ENCODE data around the gene TRIM65.
"Not testable (repeated sequence)": the region's sequence is repeated elsewhere in the genome, so short reads cannot be mapped to it uniquely, and the experiment has no call there.

TRIM65 gene

DNA sequence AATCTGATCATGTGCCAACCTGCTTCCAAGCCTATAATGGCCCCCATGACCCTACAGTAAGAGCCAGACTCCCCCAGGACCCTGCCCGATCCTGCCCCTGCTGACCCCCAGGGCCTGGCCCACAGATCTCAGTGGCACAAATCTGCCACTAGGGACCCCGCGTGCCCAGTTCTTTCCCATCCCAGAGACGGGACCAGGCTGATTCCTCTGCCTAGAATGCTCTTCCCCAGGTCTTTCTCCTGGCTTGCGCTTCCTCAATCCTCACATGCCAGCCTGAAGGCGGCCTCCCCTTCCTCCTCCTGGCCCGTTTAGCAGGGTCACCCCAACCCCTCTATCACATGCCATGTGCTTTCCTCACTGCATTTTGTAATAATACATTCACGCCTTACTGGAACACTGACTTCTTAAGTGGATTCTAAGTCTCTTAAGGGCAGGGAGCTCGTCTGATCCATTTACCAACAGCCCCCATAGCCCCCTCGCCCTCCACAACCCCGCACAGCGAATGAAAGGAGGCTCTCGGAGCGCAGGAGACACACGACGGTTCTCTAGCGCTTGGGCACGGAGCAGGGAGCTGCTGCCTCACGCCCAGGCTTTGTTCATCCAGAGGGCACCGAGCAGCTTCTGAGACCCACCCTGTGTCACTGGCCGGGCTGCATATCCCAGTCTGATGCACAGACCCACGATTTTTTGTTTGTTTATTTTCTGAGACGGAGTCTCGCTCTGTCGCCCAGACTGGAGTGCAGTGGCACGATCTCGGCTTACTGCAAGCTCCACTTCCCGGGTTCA lies 1.2 kb downstream of the TRIM65 start:
- no peak for DNase-seq

GRCh38 chr17:75894049-75894733 lies 2.6 kb downstream of the TRIM65 start:
- no peak for DNase-seq

DNA sequence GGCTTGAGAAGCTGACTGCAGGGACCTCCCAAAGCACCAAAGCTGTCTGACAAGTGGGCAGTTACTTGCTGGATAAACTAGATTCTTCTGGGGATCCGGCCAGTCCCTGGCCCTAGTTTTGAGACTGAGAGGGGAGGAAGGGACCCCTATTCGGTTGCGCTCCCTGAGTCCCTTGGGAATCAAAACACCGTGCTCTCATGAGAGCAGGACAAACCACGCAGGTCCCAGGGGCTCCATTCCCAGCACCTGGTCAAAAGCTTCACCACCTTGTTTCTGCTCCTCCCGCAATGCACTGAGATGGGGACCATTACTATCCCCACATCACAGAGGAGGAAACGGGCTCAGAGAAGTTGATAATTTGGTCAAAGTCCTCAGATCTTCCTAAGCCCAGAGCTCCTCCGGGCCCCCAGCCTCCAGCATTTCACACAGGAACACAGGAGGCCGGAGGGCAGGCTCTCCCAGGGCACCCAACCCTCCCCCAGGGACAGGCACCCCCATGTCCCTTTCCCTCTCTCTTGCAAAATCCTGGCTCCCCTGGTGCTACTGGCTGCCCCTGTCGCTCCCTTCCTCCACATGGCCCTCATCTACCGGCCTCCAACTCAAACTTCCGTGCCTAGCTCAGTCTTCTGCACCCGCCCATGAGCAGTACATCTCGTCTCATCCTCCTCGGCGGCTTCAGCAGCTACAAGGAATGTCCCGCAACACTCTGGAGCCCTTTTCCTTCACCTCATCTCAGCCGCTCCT lies 3.3 kb downstream of the TRIM65 start:
- DNase-seq: no peak

DNA sequence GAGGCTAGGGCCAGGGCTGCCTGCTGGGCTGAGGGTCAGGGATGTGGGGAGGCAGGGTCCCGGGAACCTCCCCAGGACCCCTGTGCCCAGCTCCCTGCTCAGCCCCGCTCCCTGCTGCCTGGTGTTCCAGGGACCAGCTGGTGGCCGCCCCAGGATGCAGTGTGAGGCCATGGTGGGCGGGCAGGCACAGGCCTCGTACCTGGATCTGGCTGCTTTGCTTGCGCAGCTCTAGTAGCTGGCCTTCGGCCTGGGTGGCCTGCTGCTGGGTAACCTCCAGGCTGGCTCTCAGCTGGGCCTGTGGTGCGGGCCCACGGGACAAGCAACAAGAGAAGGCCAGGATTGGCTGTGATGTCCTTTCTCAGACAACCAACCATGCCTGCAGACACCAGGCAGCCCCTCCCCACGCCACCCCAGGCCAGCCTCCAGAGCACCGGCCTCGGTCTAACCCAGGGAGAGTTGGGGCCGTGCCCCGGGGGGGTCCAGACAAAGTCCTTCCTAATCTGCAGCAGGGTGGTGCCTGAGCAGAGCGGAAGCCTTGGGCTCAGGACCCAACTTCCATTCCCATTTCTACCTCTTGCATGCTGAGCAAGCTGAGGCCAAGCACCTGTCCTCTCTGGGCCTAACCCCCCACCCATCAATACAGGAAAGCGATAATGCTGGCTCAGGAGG lies 4.1 kb downstream of the TRIM65 start:
- no peak for DNase-seq

DNA sequence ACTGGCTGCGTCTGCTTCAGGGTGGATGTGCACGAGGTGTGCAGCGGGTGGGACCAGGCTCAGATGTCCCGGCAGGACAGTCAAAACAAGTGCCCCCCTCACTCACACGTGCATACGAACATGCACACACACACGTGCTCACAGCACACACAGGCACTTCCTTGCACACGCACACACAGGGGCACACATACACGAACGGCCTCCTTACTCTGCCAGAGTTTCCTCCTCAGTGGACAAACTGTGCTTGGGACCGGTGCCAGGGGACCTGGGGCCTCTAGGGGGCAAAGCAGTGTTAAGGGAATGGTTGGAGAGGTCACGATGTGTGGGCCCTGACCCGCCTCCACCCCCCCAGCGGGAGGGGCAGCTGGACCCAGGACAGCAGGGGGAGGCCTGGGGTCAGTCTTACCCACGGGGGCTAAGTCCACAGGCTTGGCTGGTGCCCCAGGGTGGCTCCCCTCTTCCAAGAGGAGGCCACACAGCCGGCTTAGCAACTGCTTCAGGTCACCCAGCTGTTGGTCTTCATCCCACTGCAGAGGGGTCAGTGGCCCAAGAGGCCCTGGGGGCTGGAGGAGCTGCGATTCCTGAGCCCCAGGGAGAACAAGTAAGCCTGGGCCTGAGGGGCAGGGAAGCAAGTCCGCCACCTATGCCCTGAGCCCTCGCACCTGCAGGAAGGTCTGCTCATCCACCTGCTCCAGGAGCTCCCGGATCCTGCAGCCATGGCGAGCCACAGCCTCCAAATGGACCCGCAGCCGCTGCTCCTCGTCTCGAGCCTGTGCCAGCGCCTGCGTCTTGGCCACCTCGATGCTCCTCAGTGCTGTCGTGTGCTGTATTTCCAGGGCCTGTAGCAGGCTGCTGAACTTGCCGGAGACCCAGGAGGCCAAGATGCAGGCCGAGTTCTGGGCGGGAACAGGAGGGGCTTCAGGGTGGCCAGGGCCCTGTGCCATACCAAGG lies 4.9 kb downstream of the TRIM65 start:
- no peak for DNase-seq

DNA sequence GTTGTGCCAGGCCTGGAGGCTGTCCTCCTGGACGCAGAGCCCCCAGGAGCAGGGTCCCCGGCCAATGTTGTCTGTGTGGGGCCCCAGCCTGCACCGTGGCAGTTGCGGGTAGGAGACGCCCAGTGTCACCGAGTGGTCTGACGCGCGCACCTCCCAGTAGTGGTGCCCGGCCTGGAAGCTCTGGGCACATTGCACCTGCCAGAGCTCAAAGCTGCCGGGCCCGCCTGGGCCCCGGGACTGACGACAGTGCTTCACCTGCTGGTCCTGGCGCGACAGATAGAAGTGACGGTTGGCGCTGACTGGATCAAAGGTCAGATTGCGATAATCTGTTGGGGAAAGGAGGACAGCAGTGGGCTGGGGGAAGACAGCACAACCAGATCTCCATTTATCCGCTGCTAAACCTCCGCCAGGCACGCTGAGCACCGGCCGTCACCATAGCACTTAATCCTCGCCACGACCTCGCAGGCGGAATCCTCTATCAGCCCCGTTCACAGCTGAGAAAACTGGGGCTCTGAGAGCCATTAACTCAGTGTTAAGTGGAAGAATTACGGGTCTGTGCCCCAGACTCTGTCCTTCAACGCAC lies 5.6 kb downstream of the TRIM65 start:
- no peak for DNase-seq

GRCh38 chr17:75889454-75889853 lies 7.3 kb downstream of the TRIM65 start:
- DNase-seq: no peak

DNA sequence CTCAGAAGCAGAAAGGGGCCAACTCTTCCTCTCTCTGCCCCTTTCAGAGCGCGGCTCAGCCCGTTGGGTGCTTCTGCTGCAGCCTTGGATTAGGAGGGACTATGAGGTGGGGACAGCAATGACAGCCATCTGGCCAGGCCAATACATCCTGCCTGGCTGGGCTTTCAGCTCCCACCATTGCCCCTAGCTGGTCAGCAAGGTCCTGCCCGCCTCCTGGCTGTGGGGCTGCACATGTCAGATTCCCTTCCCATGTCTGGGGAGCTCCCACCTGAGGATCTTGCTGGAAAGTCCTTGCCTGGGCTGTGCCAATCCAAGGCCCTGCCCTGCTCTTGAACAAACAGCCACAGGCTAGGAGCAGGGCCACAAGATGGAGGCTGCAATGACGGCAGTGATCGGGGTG lies 8.3 kb downstream of the TRIM65 start:
- no peak for DNase-seq

GRCh38 chr17:75885860-75886259 lies 10.9 kb downstream of the TRIM65 start:
- not testable (repeated sequence) for DNase-seq

- no peak for DNase-seq
Measured at GRCh38 chr17:75885431-75885830, 11.3 kb downstream of the TRIM65 start.

DNA sequence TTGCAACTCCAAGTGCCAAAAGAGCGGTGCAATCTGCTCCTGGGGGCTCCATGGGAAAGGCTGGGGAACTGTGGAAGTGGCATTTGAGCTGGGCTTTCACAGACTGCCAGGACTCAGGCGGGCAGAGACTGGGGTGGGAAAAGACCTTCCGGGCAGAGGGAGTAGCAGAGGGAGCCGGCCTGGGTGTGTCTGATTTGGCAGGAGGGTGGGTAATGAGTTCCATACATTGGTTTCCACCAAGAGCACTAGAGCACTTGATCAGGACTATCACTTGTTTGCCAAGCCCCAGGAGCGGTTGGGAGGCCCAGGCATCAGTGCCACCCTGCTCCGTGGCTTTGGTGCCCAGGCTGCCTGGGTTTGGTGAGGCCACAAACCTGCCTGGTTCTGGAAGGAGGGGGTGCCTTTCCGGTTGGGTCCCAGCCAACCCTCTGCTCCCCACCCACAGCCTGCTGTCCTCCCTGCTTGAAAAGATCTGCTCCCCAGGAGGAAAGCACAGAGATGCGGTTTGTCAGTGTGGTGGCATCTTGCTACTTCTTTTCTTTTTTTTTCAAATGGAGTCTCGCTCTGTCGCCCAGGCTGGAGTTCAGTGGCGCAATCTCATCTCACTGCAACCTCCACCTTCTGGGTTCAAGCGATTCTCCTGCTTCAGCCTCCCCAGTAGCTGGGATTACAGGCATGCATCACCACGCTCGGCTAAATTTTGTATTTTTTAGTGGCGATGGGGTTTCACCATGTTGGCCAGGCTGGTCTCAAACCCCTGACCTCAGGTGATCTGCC lies 14.9 kb downstream of the TRIM65 start:
- no peak for DNase-seq

- DNase-seq: no peak
Measured at GRCh38 chr17:75880266-75880665, 16.5 kb downstream of the TRIM65 start.

DNA sequence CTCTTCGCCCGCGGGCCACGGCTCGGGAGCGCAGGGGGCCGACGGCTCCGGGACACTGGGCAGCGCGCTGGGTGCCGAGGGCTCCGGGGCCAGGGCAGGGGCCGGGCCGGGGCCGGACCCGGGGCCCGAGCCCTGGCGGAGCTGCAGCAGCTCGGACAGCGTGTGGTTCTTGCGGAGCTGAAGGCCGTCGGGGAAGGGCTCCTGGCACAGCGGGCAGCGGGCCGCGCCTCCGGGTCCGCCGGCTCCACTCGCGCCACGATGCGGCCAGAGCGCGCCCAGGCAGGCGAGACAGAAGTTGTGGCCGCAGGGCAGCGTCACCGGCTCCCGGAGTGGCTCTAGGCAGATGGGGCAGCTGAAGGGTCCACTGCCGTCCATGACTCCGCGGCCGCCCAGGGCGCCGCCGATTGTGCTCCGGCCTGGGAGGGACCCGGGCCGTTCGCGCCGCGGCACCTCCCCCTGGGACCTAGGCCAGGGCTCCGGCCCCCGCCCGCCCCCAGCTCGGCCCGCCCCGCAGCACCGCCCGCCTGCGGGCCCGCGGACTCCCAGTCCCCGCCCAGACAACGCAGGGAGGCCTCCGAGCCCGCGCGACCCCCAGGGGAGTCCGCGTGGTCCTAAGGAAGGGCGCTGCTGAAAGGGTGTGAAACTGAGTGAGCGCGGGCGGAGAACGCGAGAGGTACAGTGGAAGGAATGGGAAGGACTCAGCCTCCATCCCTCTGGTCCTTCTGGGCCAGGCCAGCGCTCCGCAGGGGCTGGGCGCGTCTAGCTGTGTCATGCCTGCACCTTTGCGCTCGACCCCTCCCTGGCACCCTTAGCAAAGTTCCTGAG lies 18.4 kb downstream of the TRIM65 start, which contains the start of gene TRIM47:
TSS of gene TRIM47 (minus strand) at position 408 of the 825 bp plus-strand sequence. CDS start at position 375, 33 bp downstream.
- no peak for DNase-seq

GRCh38 chr17:75877752-75878173 lies 19.0 kb downstream of the TRIM65 start:
- DNase-seq: peak; percentile 80

- DNase-seq: peak; percentile 50
Measured at GRCh38 chr17:75876938-75877751, 19.6 kb downstream of the TRIM65 start.

- peak; percentile 93 for DNase-seq
Measured at GRCh38 chr17:75876190-75876937, 20.4 kb downstream of the TRIM65 start.

DNA sequence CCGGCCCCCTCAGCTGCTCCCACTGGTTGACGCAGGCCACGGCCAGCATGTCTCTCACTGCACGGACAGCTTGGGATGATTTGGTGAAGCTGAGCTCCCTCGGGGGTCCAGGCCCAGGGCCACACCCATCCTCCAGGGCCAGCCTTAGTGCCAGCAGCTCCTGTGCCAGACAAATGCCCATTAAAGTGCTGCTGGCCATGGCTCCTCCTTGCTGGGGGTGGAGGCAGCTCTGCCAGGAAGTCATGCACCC lies 20.9 kb downstream of the TRIM65 start:
- DNase-seq: no peak
